Testis (tissue), 2 donors: ENCODE results near the gene CACNA1C.

Experiments used
- CTCF ChIP-seq, 3 experiments: fragments of 450-650 bp in 2 of 3; fragments of 200-600 bp in 1 of 3; sonication (generic) in 1 of 3; IDR thresholded peaks; one replicate each; pipeline ENCODE4 v1.5.1; 2016 to 2019; ENCODE audit warnings: antibody characterized with exemption in 3 of 3, mild to moderate bottlenecking in 2 of 3, moderate library complexity in 1 of 3
- POLR2A ChIP-seq: fragments of 450-650 bp; IDR thresholded peaks from one replicate; pipeline ENCODE4 v1.6.1; 2017; ENCODE audit warnings: antibody characterized with exemption, mild to moderate bottlenecking, moderate library complexity

- no peak for TF ChIP-seq CTCF (IDR thresholded peaks at IDR 0.05)
- no peak for TF ChIP-seq POLR2A
These were observed 536.6 kb downstream of the CACNA1C start for GRCh38 chr12:2589381-2589780.
